HG03066 (cell line): ENCODE measurements around the gene TVP23A.

ENCODE experiments used
- ATAC-seq: cut with Tn5 transposase; IDR thresholded peaks from one replicate; pipeline ENCODE4 v1.9.1; 2021; ENCODE audit warnings: low read depth; ENCODE audit not compliant: unreplicated experiment

Gene TVP23A

DNA sequence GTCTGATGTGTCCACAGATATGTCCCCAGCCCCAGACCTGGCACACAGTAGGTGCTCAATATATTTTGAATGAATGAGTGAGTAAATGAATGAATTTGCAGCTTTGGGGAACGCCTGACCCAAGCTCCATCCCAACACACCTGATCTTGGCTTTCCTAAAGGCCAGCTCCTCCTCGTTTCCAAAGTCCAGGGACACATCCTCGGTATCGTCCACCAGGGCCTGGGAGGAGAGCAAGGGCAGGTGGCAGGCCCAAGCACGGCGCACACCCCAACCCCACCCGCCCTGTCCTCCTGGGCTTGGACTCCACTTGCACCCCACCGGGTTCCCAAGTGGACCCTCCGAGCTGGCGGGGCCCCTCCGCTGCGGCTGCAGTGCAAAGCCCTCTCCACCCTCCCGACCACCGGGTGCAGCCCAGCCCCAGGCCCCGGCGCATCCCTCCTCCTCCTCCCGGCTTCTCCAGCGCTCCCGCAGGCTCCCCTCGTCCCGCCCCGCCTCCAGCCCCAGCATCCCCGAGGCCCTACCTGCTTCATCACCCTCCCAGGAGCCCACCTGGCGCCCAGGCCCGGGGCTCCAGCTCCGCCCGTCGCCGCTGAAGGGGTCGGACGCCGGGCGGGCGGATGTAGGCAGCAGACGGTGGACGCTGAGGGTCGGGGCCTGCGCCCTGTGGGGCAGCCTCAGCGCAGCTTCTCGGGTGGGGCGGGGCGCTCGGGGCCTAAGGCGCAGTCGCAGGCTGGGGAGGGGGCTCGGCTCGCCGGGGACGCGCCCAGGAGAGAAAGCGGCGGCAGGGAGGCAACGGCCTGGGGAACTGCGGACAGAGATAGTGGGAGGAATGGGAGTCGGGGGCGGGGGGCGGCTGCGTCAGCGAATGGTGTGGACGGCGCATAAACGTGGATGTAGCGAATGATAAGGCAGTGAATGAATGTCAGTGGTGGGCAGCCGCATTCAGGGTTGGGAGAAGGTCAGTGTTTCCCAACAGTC, at the start of gene TVP23A:
TSS of gene TVP23A (minus strand) at position 832 of the 979 bp plus-strand sequence. CDS start at position 531, 301 bp downstream.
- no peak for ATAC-seq

DNA sequence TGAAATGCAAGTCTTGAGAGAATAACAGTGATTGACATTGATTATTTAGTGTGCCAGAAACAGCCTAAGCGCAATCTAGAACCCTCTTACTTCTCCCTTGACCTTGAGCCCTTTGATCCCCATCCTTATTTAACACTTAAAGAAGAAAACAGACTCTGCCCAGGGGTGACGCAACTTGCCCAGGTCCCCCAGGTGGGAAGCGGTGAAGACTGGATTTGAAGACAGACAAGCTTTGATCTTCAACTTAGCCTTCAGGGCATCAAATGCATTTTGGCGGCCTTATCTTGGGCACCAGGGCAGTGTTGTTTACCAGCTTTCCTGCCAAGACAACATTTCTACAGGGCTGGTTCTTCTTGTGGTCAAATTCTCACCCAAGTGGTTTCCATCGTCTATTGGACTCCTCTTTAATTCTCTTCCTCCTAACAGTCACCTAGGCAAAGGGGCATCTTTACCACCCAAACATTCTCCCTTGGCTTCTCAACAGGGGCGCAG, 49.6 kb upstream of the TVP23A start:
- ATAC-seq: peak; percentile 3

DNA sequence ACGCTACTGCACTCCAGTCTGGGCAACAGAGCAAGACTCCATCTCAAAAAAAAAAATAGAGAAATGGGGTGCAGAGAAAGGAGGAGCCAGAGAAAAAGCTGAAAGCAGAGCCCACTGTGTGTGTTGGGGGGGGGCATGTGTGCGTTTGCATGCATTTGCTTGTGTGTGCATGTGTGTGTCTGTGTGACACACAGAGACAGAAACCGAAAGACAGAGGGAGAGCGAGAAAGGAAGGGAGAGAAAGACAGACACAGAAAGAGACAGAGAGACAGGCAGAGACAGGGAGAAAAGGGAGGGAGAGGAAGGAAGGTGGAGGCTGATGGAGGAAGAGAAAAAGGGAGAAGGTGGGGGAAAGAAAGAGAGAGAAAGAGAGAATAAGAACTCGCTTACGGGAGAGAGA, 48.6 kb upstream of the TVP23A start:
- no peak for ATAC-seq

DNA sequence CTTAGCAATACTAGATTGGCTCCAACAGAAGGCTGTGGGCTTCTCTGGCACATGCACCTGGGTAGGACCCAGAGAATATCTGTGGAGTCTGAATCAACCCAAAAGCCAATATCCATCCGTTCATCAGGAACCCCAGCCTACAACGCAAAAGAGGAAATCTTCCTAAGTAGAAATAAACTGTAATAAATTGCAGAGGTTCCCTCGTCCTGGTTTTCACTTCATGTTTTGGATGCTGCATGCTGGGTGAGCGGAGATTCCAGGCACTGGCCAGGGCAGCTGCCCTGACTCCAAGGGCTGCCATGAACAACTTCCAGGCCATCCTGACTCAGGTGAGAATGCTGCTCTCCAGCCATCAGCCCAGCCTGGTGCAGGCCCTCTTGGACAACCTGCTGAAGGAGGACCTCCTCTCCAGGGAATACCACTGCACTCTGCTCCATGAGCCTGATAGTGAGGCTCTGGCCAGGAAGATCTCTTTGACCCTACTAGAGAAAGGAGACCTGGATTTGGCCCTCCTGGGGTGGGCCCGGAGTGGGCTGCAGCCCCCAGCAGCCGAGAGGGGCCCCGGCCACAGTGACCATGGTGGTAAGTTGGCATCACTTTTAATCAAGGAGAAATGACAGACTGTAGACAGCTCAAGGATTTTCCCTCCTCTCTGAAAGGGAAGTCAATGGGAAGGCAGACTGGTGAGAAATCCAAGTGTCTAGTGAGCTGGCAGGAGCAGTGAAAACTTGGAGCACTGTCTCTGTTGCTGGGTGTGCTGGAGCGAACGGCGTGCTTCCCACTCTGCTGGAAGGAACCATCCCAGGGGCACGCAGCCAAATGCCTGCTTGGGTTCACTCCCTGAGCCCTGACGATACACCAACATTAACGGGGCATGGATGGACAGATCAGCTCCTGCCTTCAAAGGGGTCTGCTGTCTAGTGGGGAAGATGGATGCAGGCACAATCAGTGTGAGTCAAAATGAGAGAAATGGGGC, 47.7 kb upstream of the TVP23A start:
- ATAC-seq: no peak

DNA sequence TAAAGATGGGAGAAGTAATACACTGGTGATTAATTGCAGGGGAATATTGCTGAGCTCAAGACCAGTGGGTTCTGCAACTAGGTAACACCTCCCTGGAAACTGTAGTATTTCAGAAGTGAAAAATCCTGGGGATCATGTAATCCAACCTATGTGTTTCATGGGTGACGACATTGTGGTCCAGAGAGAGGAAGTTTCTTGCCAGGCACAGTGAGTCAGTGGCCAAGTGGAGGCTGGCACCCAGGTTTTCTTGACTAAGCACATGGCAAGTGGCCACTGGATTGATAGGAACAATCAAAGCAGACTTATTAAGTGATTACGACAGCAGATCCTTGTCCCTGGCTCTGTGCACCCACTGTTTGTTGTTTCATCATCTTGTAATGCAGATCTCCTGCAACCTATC, 43.8 kb upstream of the TVP23A start:
- no peak for ATAC-seq

DNA sequence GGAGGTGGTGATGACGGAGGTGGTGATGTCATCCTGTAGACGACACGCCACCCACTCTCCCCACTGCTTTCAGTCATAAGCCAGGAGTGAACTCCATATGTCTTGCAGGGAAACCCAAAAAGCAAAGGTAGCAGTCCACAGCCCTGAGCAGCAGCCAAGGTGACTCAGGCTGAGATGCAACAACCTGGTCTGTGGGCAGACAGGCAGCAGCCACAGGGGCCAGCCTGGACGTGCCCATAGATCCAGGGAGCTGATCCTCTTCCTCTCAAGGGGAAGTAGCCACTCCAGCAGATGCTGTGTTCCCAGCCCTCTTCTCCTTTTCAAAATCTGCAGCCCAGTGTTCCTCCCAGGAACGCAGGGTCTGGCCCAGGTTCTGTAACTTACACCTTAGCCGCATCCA, 41.1 kb upstream of the TVP23A start:
- no peak for ATAC-seq

DNA sequence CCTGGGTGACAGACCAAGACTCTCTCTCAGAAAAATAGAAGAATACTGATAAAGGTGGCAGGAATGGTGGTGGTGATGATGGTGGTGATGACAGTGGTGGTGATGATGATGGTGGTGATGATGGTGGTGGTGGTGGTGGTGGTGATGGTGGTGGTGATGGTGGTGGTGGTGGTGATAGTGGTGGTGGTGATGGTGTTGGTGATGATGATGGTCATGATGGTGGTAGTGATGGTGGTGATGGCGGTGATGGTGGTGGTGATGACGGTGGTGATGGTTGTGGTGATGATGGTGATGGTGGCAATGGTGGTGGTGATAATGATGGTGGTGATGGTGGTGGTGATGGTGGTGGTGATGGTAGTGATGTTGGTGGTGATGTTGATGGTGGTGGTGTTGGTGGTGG, 40.4 kb upstream of the TVP23A start:
- no peak for ATAC-seq

DNA sequence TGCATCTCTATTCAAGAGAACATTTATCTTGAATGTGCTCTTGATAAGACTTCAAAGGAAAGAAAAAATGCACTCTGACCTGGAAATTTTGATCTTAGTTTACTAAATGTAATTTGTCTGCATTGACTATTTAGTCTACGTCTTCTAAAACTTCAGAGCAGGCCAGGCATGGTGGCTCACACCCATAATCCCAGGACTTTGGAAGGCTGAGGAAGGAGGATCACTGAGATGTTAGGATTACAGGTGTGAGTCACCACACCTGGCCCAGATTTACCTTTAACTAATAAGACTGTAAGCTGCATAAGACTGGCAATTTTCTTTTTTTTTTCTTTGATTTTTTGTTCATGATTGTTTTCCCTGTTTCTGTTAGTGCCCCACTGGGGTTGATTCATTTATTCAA, 39.6 kb upstream of the TVP23A start:
- ATAC-seq: no peak

DNA sequence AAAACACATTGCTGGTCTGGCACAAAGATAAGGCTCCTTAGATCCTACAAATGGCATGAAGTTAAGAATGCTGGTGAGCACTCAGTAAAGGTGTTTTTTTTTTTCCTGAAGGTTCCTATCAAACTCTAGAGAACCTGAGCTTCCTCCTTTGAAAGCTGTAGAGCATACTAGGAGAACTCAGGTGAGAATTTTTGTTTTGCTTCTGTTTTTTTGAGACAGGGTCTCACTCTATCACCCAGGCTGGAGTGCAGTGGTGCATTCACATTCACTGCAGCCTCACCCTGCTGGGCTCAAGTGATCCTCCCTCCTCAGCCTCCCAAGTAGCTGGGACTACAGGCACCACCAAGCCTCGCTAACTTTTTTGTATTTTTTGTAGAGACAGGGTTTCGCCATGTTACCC, 37.4 kb upstream of the TVP23A start:
- no peak for ATAC-seq

DNA sequence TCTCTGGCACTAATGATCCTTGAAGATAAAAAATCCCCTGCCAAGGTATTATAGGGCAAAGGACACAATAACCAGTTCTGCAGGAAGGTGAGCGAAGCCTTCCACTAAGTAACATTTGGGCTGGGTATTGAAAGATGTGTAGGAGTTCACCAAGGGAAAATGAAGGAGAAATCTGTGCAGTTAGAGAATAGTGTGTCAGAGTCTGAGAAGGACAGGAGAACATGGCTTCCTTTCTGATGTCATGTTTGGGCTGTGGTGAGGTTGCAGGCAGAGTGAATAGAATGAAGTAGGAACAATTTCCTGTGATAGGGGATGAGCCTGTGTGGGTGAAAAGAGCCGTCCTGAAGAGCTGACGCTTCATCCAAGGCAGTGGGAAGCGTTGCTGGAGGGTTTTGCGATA, 34.4 kb upstream of the TVP23A start:
- ATAC-seq: no peak

DNA sequence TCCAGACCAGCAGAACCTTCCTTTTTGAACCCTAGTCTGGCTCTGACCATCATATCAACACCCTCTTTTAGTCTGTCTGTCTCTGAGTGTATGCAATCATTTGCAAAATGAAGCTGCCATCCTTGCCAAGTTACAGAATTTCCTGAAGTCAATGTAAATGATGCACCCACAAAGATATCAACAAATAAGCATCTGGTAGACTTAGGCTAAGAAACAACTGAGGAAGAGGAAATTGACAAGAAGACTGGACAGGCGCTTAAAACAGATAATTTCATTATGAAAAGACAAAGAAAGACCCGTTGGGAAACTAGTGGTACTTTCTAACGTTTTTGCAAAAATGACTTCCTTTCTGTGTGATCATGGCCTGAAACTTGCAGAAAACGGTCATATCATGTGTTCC, 33.7 kb upstream of the TVP23A start:
- no peak for ATAC-seq

DNA sequence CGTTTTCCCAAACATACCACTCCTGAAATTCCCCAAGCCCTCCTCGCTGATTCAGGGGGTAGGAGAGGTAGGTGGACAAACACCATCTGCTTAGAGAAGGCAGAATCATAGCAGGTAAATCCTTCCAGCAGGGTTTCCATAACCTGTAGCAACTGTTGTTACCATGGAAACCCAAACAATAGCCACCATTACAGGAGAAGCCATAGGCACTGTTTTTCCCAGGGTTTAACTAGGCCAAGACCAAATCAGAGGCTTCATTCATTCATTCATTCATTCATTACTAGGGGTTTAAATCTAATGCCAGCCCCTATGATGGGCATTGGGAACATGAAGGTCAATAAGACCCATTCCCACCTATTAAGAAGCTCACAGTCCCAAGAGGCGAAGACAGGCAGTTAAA, 32.9 kb upstream of the TVP23A start:
- ATAC-seq: no peak

DNA sequence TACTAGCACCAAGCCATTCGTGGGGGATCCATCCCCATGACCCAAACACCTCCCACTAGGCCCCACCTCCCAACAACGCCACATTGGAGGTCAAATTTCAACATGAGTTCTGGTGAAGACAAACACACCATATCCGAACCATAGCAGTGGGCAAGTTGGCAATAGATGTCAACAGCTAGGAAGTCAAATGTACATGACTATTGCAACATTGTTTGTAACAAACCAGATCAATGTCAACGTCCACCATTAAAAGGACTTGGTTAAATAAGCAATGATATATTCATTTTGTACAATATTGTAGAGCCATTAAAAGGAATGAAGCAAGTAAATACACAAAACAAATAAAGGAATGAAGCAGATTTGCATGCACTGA, 31.9 kb upstream of the TVP23A start:
- ATAC-seq: no peak

DNA sequence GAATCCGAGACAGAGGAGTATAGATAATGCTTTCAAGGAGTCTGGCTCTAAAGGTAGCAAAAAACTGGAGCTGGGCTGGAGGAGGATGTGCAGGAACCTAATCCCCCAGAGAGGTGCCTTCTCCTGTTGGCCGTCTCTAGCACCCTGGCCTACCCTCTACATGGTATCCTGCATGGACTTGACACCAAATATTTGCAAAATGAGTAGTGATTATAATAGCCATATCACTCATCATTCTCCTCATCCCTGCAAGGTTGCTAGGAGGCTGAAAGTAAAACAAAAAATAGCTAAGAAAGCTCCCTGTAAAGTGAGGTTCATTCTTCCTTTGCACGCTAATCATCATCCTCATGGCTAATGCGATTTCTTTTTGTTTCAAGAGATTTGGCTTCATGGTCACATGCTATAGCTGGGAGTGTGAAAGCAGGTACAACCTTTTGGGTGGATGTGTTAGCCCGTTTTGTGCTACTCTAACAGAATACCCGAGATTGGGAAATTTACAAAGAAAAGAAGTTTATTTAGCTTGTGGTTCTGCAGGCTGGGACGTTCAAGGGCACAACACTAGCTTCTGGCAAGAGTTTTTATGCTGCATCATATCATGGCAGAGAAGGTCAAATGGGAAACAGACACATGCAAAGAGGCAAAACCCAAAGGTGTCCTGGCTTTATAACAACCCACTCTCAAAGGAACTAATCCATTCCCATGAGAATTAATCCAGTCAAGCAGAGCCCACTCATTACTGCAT, 31.3 kb upstream of the TVP23A start:
- ATAC-seq: no peak

DNA sequence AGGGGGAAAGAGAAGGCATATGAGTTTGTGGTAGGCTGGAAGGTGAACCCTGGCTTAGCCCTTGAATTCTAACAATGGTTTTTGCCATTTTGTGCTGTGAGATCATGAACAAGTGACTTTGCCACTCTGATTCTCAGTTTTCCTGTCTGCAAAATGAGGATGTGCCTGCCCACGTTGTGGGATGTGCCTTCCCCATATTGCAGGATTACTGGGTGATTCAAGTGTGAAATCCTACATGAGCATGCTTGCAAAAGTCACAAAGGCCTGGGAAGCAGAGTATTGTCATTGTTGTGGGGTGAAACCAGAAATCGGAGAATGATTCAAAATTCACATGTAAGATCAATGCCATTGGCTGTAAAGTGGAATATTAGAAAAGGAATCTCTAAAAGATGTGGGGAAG, 28.6 kb upstream of the TVP23A start:
- ATAC-seq: no peak

DNA sequence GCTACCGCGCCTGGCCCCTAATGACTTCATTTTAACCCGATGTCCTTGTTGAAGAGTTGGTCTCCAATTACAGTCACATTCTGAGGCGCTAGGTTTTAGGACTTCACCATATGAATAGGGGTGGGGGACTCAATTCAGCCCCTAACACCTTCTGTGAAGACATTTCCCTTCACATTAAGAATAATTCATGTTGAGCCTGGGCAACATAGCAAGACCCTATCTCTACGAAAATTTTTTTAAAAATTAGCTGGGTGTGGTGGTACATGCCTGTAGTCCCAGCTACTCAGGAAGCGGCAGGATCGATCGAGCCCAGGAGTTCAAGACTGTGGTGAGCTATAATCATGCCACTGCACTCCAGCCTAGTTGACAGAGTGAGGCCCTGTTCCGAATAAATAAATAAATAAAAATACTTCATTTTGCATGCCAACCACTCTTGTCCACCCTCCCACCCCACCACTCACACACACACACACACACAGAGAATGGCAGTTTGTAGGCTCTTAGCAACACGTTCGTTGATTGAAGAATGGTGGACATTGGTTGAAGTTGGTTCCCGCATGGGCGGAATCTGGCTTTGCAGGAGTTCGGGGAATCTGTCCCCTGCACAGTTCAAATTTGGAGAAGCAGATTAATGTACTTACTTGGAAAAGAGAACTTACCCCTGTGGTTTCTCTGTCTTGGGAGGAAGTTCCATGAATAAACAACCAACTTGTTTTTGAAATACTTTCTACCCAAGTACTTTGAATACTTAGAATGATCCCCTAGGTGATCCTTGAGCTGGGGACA, 27.8 kb upstream of the TVP23A start:
- ATAC-seq: no peak

DNA sequence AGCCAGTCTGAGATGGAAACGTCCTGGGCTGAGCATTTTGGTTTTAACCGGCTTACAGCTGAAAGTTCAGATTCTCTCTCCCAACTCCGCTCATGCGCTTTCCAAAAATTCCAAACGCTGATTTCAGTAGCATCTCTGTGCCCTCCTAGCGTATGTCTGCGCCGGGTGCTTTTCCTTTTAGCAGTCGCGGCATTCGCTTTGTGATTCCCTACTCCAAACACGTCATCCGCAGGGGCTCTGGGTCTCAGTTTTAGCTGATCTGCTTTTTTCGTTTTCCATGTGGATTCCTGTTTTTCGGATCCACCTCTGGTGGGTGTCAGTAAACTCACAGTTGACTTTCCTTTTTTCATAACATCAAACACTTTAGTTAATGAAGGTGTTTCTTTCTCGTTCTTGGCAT, 22.1 kb upstream of the TVP23A start:
- ATAC-seq: no peak

DNA sequence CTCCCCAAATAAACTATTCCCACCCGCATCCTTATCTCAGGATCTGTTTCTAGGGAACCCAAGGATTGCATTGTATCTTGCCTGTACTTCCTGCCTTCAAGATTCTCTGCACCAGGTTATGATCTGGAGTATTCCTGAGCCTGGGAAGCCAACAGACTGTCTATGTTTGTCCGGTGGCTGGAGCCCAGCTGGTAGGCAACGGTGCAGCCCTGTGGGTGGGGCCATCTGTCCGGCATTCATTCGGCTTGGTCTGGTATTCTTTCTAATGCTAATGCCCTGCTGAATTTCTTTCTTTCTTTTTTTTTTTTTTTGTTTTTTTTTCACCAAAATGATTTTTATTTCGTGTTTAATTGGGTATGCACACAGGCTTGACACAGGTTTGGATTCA, 20.7 kb upstream of the TVP23A start:
- ATAC-seq: no peak

DNA sequence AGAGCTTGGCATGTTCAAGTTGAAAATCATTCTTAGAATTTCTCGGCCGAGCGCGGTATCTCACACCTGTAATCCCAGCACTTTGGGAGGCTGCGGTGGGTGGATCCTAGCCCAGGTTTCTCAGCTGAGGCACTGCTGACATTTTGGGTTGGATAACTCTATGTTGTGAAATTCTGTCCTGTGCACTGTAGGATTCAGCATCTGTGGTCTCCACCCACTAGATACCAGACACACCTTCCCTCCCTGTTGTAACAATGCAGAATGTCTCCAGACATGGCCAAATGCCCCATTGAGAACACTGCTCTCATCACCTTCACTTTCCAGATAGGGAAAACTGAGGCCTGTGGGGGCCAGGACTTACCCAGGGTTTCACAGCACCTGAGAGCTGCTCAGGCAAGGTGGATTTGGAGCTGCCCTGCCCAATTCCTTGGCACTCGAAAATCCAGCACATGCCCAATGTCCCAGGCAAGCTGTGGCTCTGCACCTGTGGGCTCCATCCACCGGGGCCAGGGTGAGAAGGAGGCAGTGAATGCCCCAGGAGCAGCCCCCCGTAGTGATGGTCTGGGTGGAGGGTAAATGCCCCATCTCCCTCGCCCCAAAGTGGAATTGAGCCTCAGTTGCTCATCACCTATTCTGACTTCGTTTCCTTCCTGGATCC, 20.2 kb upstream of the TVP23A start:
- no peak for ATAC-seq
